GM19372 (cell line): ENCODE data around the gene PRKN.
"Not testable (repeated sequence)": the region's sequence is repeated elsewhere in the genome, so short reads cannot be mapped to it uniquely, and the experiment has no call there.

Source experiments
- ATAC-seq: cut with Tn5 transposase; IDR thresholded peaks from one replicate; pipeline ENCODE4 v1.9.1; 2021; ENCODE audit warnings: mild to moderate bottlenecking, low read depth, moderate library complexity; ENCODE audit not compliant: unreplicated experiment

PRKN gene

GRCh38 chr6:161901740-161902426 lies 825.7 kb downstream of the PRKN start:
- ATAC-seq = no peak

- no peak for ATAC-seq
Observed at GRCh38 chr6:161894436-161894835, 833.1 kb downstream of the PRKN start.

DNA sequence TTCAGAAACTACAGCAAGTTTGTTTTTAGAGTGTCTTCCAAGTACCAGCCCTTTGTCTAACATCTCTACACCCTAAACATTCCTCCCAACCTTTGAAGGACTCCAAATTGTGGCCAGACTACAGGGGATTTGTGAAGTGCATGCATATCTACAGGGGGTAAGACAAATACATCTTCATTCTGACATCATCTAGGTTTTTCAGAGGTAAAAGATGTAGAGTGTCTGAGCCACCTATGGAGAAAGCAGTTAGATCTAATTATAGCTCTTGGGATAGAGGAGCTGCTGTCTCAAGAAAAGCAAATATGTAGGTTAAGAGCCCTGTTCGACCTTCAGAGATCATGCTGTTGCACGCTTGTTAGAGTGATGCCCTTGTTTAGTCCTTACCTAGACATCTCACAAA lies 836.0 kb downstream of the PRKN start:
- no peak for ATAC-seq

DNA sequence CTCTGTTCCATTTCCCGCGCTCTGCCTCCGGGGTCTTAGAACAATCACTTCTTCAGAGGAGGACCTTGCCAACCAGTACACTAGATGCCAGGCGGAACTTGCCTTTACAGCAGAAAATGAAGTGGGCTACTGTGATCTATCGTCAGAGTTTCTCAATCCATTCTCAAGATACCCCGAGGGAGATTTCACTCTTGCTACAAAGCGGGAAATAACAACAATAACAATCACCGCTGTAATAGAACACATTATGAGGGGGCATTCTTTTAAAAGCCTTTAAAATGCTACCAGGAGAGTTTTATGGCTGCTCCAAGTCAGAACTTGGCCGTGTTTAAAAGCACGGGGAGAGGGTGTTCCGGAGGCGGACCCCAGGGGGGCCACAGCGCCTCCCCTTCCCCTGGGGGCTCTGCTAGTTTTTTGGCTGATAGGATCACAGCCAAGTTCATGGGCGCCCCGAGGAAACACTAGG lies 836.7 kb downstream of the PRKN start:
- ATAC-seq = no peak

- ATAC-seq = no peak
Observed at GRCh38 chr6:161890133-161890831, 837.3 kb downstream of the PRKN start.

DNA sequence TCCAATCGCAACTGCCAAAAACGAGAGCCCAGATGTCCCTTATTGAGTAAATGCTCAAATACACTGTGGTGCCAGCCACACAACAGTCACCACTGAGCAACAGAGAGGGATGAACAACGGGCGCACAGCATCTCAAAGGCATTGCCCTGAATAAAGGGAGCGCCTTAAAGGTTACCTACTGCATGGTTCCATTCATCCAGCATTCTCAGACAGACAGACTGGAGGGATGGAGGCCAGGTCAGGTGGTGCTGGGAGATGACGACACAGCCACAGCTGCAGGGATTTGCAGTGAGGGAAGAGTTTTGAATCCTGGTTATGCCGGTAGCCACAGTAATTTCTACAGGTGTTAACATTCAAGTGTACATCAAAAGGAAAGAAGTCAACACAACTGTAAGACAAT lies 838.2 kb downstream of the PRKN start:
- ATAC-seq = no peak

GRCh38 chr6:161886545-161886944 lies 841.0 kb downstream of the PRKN start:
- not testable (repeated sequence) for ATAC-seq

- no peak for ATAC-seq
Observed at GRCh38 chr6:161884782-161885181, 842.8 kb downstream of the PRKN start.

- no peak for ATAC-seq
Observed at GRCh38 chr6:161882196-161882765, 845.3 kb downstream of the PRKN start.

- ATAC-seq = no peak
Observed at GRCh38 chr6:161880056-161880455, 847.5 kb downstream of the PRKN start.

DNA sequence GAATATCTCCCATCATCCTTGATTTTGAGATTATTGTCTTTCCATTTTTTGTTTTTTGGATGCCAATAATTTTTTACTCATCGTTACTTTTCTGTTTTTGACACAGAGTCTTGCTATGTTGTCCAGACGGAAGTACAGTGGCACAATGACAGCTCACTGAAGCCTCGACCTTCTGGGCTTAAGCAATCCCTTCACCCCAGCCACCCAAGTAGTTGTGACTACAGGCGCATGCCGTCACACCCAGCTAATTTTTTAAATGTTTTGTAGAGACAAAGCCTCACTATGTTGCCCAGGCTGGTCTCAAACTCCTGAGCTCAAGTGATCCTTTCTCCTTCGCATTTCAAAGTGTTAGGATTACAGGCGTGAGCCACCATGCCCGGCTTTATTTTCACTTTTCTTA lies 851.3 kb downstream of the PRKN start:
- ATAC-seq = no peak

DNA sequence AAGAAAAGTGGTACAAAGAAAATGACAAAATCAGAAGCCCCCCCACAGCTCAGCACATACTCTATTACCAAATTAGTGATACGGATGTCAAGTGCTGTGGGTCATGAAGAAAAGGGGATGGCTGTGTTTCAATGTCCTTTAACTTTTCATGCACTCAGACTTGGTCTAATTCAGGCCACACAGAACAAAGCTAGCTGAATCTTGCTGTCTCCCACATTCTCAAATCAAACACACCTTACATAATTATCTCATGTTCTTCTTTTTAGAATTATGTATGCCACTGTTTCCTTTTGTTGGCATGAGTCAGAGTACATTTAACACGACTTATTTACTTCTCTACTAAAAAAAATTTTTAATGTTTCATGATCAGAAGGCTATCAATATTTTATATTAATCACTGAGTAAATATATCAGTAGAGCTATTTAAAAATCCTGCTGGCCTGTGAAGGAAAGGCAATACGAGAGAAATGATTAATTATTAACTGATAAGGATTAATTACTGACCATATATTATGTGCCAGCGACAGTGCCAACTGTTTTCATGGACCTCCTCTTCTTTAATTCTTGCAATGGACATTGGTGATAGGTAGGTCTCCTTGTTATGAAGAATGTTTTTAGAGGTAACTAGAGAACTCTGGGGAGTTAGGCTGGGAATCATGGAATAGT lies 857.2 kb downstream of the PRKN start:
- no peak for ATAC-seq

- ATAC-seq = no peak
Observed at GRCh38 chr6:161869491-161869890, 858.1 kb downstream of the PRKN start.

GRCh38 chr6:161866570-161866969 lies 861.0 kb downstream of the PRKN start:
- no peak for ATAC-seq

- ATAC-seq = not testable (repeated sequence)
Observed at GRCh38 chr6:161861061-161861460, 866.5 kb downstream of the PRKN start.

DNA sequence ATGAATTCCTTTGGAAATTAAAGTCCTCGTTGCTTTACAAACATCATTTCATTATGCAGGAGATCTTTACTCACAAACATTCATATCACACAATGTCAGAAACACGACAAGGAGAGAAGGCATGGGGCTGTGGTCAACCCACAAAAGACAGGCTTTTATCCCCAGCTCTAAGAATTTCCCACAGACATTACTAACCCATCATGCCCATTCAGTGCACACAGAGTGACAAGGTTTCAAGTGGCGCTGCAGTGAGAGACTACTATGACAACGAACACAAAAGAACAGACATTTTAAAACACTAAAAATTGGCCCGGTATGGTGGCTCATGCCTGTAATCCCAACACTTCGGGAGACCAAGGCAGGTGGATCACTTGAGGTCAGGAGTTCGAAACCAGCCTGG lies 873.9 kb downstream of the PRKN start:
- ATAC-seq = no peak

GRCh38 chr6:161851486-161851885 lies 876.1 kb downstream of the PRKN start:
- ATAC-seq = not testable (repeated sequence)

GRCh38 chr6:161850562-161850961 lies 877.0 kb downstream of the PRKN start:
- ATAC-seq = no peak

DNA sequence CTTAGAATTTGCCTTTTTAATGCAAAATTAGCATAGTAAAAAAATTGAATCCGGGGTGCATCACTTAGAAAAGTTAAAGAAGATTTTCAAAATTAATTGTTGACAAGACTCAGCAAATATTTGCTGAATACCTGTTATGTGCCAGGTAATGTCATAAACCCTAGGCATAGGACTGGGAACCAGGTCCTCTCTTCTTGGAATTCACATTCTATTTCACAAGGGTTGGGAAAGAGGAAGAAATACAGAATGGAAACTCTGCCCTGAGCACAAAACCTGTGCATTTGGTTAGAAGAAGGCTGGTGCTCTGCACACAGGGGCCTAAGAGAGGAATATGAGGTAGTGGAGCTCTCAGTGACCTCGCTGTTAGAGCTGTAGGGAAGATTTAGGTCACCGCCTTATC lies 879.9 kb downstream of the PRKN start:
- no peak for ATAC-seq

- ATAC-seq = no peak
Observed at GRCh38 chr6:161844804-161845203, 882.8 kb downstream of the PRKN start.

DNA sequence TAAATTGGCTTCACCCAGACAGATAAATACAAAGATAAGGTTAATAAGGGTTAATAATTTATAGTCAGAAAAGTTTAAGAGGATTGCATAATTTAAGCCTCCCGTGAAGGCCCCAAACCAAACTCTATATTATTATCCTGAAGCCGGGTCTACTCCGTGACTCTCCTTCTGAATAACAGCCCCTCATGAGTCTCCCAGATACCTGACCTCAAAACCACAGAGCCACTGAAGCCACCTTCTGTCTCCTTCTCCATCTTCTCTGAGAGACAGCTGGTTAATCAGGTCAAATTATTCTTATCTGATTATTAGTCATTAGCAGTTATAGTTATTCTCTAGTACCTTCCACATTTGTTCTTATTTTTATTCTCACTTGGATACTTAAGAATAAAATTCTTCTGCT lies 884.5 kb downstream of the PRKN start:
- ATAC-seq = no peak
